Measurements from ENCODE around the gene AGFG1.

DNA sequence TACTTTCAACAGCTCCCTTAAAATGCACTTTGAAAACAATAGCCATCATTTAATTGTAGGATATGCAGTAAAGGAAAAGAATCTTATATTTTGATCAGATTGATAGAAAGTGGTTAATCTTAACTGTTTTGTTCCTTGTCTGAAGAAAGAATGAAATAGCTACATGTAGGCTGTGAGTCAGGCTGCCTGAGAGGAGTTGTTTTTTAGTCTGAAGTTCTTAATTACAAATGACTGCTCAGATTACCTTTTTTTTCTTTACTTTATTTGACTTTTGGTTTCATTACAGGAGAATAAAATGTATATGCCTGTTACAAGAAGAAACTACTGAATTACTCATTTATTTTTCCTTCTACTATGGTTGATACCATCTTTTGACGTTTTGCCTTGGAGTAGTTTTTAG lies 56.8 kb downstream of the AGFG1 start:
- TF ChIP-seq CTCF (IDR thresholded peaks at IDR 0.05; ENCODE audit: insufficient read depth, low read length): no peak
- no peak for TF ChIP-seq POLR2AphosphoS5 (IDR thresholded peaks at IDR 0.05; ENCODE audit: low read depth)
